ENCODE measurements around the gene DECR2. TPM values are rescaled to one million over a fixed set of nuclear protein-coding genes. Genes with fewer than 3 reads are reported as not detected.
A peak's percentile ranks its signal among the peaks of the same experiment; 100 is the strongest.

The DECR2 gene
- total and polyA plus RNA-seq, 10 of the 15 experiments (the other 5 are each of a cell fraction or from before 2014, with no cell fraction given), result 0.53 to 20.3 (median 6.0) TPM

DNA sequence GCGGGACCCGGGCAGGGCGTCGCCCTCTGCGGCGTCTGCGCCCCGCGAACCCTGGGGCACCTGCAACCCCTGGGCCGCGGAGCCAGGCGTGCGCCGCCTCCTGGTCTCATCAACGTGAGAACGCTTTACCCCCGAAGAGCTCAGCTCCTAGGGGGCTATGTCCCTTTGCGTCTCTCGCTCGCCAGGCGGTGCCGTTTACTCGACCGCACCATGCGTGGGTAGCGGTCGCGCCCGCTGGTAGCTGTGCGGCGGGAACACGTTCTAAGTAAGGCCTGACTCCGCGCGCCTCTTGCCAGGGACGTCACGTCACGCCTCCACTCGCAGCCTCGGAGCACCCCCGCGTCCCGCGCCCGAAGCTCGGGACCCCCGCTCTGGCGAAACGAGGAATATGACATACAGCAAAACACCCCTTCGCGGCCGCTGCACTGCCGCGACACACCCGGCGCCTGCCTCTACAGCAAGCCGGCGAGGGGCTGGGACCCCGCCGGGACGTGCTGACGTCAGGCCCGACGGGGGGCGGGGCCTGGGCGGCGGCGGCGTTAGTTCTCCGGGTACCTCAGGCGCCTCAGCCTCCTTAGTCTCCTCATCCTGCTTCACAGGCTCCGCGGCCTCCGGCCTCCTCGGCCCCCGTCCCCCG is 23.5 kb downstream of the DECR2 start, which contains the start of gene RAB11FIP3 (continued):
- TF ChIP-seq, protein P1, sequence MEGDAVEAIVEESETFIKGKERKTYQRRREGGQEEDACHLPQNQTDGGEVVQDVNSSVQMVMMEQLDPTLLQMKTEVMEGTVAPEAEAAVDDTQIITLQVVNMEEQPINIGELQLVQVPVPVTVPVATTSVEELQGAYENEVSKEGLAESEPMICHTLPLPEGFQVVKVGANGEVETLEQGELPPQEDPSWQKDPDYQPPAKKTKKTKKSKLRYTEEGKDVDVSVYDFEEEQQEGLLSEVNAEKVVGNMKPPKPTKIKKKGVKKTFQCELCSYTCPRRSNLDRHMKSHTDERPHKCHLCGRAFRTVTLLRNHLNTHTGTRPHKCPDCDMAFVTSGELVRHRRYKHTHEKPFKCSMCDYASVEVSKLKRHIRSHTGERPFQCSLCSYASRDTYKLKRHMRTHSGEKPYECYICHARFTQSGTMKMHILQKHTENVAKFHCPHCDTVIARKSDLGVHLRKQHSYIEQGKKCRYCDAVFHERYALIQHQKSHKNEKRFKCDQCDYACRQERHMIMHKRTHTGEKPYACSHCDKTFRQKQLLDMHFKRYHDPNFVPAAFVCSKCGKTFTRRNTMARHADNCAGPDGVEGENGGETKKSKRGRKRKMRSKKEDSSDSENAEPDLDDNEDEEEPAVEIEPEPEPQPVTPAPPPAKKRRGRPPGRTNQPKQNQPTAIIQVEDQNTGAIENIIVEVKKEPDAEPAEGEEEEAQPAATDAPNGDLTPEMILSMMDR (IDR thresholded peaks at IDR 0.05 in 2 of 3, conservative IDR thresholded peaks at IDR 0.05 in 1 of 3; ENCODE audit: control insufficient read depth in 2 of 3, extremely low read depth in 1 of 3, insufficient read depth in 1 of 3, low read depth in 3 of 3, low read length in 3 of 3), result peak; percentile 14 to 19 (median 16); a peak in 3 of 6 replicates
- TF ChIP-seq CREB1 (IDR thresholded peaks at IDR 0.05; ENCODE audit: low read depth) (peak; percentile 87), IRF5 (IDR thresholded peaks at IDR 0.05; ENCODE audit: borderline replicate concordance) (0 out of 2 replicates have a peak, but pooled peaks have one; percentile 38), JUND (IDR thresholded peaks at IDR 0.05; ENCODE audit: low read depth, low read length) (0 out of 2 replicates have a peak, but pooled peaks have one; percentile 26), RB1 (IDR thresholded peaks at IDR 0.05; ENCODE audit: borderline replicate concordance) (peak; percentile 80; the same call in 1 of the 2 replicates), NBN (IDR thresholded peaks at IDR 0.05) (0 out of 2 replicates have a peak, but pooled peaks have one; percentile 54)
- TF ChIP-seq, protein P2, sequence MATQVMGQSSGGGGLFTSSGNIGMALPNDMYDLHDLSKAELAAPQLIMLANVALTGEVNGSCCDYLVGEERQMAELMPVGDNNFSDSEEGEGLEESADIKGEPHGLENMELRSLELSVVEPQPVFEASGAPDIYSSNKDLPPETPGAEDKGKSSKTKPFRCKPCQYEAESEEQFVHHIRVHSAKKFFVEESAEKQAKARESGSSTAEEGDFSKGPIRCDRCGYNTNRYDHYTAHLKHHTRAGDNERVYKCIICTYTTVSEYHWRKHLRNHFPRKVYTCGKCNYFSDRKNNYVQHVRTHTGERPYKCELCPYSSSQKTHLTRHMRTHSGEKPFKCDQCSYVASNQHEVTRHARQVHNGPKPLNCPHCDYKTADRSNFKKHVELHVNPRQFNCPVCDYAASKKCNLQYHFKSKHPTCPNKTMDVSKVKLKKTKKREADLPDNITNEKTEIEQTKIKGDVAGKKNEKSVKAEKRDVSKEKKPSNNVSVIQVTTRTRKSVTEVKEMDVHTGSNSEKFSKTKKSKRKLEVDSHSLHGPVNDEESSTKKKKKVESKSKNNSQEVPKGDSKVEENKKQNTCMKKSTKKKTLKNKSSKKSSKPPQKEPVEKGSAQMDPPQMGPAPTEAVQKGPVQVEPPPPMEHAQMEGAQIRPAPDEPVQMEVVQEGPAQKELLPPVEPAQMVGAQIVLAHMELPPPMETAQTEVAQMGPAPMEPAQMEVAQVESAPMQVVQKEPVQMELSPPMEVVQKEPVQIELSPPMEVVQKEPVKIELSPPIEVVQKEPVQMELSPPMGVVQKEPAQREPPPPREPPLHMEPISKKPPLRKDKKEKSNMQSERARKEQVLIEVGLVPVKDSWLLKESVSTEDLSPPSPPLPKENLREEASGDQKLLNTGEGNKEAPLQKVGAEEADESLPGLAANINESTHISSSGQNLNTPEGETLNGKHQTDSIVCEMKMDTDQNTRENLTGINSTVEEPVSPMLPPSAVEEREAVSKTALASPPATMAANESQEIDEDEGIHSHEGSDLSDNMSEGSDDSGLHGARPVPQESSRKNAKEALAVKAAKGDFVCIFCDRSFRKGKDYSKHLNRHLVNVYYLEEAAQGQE (IDR thresholded peaks at IDR 0.05; ENCODE audit: low read depth, low read length), result no peak
- TF ChIP-seq, protein P3, sequence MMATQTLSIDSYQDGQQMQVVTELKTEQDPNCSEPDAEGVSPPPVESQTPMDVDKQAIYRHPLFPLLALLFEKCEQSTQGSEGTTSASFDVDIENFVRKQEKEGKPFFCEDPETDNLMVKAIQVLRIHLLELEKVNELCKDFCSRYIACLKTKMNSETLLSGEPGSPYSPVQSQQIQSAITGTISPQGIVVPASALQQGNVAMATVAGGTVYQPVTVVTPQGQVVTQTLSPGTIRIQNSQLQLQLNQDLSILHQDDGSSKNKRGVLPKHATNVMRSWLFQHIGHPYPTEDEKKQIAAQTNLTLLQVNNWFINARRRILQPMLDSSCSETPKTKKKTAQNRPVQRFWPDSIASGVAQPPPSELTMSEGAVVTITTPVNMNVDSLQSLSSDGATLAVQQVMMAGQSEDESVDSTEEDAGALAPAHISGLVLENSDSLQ (IDR thresholded peaks at IDR 0.05), result peak; percentile 36; the same call in 1 of the 2 replicates

All from GM12878 (cell line).